GM12872 (cell line): Measurements from ENCODE around the gene KANK4.

Experiments
- TF ChIP-seq, protein P1 (sequence below): IDR thresholded peaks from 3 replicates; pipeline ENCODE4 v1.5.1; 2011; ENCODE audit warnings: low read depth, mild to moderate bottlenecking, low read length, moderate library complexity; ENCODE audit not compliant: insufficient read depth

Gene KANK4

DNA sequence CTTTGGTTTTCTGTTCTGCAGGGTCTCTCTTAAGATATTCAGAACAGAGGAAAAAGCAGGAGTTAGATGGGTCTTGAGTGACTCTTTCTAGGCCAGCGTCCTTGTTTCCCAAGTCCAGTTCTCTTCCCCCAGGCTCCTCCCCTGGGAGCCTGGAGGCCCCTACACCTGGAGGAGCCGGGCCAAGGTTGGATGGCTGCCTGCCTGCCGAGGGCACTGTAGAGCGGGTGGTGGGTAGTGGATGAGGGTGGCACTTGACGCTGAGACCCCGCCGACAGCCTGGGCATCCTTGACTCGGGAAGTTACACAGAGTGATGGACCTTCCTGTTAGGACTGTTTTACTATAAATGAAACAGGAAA lies 17.4 kb upstream of the KANK4 start:
- TF ChIP-seq, protein P1, sequence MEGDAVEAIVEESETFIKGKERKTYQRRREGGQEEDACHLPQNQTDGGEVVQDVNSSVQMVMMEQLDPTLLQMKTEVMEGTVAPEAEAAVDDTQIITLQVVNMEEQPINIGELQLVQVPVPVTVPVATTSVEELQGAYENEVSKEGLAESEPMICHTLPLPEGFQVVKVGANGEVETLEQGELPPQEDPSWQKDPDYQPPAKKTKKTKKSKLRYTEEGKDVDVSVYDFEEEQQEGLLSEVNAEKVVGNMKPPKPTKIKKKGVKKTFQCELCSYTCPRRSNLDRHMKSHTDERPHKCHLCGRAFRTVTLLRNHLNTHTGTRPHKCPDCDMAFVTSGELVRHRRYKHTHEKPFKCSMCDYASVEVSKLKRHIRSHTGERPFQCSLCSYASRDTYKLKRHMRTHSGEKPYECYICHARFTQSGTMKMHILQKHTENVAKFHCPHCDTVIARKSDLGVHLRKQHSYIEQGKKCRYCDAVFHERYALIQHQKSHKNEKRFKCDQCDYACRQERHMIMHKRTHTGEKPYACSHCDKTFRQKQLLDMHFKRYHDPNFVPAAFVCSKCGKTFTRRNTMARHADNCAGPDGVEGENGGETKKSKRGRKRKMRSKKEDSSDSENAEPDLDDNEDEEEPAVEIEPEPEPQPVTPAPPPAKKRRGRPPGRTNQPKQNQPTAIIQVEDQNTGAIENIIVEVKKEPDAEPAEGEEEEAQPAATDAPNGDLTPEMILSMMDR = no peak

DNA sequence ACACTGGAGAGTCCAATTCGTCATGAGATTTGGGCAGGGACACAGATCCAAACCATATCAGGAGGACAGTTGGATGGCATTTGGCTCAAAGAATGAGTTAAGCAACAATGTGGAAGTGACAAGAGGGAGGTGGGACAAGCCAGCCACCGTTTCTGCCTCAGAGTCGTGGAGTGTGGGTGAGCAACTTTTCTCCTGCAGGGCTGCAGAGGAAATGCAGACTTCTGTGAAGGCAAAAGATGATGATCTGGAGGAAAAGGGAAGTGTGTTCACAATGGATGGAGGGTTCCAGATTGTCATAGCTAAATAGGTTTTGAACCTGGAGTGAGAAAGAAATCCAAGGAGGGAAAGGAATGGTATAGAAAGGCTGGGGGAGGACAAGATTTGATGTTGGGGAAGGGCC lies 16.4 kb upstream of the KANK4 start:
- TF ChIP-seq, protein P1 = no peak

DNA sequence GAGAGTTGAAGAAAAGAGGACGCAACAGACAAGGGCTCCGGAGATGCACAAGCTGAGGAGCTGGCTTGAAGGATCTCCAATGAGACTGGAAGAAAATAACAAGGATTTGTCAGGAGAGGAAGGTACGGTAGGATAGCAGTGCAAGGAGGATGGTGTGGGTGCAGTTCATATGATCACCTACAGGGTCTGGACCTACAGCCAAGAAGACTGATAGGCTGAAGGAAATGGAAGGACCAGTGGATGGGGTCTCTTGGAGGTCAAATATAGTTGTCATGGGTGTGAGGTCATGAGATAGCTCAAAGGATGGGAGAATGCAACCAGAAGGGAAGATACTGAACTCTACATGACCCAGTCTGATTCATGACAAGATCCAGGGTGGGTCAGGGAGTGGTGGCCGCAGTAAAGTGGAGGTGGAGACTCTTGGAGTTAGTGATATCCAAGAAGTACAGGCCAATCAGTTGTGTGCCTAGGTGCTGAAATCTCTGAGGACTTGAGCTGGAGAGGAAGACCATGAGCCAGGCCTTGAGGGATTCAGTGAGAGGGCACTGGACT lies 15.3 kb upstream of the KANK4 start:
- TF ChIP-seq, protein P1 = peak; percentile 29; the same call in 1 of the 3 replicates

DNA sequence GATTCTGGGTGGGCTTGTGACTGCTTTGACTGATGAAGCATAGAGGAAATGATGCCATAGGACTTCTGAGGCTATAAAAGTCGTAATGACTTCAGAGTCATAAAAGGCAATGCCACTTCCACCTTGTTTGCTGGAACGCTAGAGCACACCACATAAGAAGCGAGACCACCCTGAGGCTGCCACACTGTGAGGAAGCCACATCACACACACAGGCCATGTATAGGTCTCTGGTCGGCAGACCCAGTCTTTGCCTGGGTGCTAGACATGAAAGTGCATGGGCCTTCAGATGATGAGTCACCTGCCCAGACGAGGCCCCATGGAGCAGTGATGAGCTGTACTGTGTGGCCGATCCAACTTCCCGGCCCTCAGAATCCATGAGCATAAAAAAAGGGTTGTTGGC lies 14.2 kb upstream of the KANK4 start:
- TF ChIP-seq, protein P1 = no peak

DNA sequence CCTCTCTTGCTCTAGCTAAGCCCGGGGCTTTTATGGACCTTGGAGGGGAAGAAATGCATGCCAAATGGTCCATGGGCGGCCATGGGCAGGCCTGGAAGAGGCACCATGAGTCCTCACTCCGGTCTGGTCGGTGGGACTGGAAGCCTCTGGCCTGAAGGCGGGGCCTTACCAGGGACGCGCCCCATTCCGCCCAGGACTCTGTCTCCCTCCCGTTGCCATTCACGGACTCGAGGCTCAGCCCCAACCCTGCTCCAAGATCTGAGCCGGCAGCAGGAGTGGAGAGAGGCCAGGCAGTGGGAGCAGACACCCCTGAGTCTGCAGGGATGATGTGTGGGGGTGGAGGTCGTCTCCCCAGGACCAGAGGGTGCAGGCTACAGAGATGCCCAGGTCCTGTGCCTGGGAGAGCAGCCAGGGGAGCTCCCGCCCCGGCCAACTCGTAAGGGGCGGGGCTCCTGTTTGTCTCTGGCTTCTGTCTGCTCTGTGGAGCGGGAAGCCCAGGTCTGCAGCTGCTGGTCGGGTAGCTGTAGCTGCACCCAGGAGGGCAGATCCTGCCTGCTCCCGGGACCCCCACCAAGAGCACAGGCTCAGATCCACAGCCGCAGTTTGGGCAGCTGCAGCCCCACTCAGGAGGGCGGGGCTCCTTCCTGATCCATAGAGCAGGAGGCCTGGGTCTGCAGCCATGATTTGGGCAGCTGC lies 8.3 kb upstream of the KANK4 start:
- TF ChIP-seq, protein P1 = no peak

DNA sequence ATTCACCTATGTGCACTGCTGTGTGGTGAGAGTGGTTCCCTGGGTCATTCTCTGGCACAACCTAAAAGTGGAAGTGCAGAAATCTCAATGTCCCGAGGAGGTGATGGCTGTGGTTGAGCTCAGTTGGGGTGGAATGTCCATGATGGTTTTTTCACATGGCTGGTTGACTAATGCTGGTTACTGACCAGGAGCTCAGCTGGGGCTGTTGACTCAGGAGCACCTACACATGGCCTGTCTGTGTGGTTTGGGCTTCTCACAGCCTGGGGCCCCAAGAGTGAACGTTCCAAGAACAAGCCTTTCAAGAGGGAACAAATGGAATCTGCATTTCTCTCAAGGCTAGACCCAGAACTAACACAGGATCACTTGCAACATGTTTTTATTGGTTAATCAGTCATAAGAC lies 6.4 kb upstream of the KANK4 start:
- TF ChIP-seq, protein P1 = no peak

DNA sequence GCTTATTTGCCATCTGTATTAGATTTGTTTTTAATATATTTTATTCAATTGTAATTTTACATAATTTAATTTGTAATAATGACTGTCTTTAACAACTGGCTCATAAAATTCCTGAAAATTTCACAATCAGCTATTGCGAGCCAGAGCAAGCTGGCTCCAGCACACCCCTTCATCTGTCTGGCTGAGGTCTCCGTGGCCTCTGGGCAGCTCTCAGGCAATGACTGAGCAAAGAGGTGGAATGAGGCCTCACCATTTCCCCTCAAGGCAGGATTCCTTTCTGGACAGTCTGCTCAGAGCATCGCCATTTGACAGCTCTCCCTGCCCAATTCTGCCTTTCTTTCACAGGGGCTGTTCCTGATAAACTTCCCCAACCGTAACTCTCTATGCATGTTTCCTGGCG lies 5.8 kb upstream of the KANK4 start:
- TF ChIP-seq, protein P1 = no peak
